ENCODE measurements around the gene AHCTF1.
A peak's percentile ranks its signal among the peaks of the same experiment; 100 is the strongest.

AHCTF1 gene

GRCh38 chr1:246931549-246932365 lies at the start of gene AHCTF1:
AHCTF1 (minus strand) TSS chr1:246931948; CDS start chr1:246918370, 13,578 bp downstream.
- Histone ChIP-seq H3K27ac (peak within 1 kb of the TSS; percentile 83 to 98 (median 95)), H3K4me3 (peak within 1 kb of the TSS; percentile 75 to 99 (median 92))

GRCh38 chr1:246978785-246979184 lies 47.0 kb upstream of the AHCTF1 start:
- H3K27ac ChIP-seq, result no peak overlapping the region
- no peak overlapping the region for H3K4me3 ChIP-seq

GRCh38 chr1:246978281-246978680 lies 46.5 kb upstream of the AHCTF1 start:
- H3K4me3 ChIP-seq, result no peak overlapping the region
- no peak overlapping the region for H3K27ac ChIP-seq

GRCh38 chr1:246971969-246972368 lies 40.2 kb upstream of the AHCTF1 start:
- Histone ChIP-seq H3K4me3 (no peak overlapping the region), H3K27ac (no peak overlapping the region)

- Histone ChIP-seq H3K4me3 (no peak overlapping the region), H3K27ac (no peak overlapping the region)
Measured at GRCh38 chr1:246971090-246971721, 39.5 kb upstream of the AHCTF1 start.

- H3K4me3 ChIP-seq, result no peak overlapping the region
- no peak overlapping the region for H3K27ac ChIP-seq
Measured at GRCh38 chr1:246969621-246970020, 37.9 kb upstream of the AHCTF1 start.

GRCh38 chr1:246966502-246966901 lies 34.8 kb upstream of the AHCTF1 start:
- Histone ChIP-seq H3K4me3 (no peak overlapping the region), H3K27ac (no peak overlapping the region)

- H3K27ac ChIP-seq, result peak overlapping the region in 1 of 21 experiments; percentile 6
- no peak overlapping the region for H3K4me3 ChIP-seq
Measured at GRCh38 chr1:246959944-246960693, 28.4 kb upstream of the AHCTF1 start.

- Histone ChIP-seq H3K27ac (no peak overlapping the region), H3K4me3 (no peak overlapping the region)
Measured at GRCh38 chr1:246954126-246954525, 22.4 kb upstream of the AHCTF1 start.

GRCh38 chr1:246951413-246951812 lies 19.7 kb upstream of the AHCTF1 start:
- Histone ChIP-seq H3K4me3 (no peak overlapping the region), H3K27ac (no peak overlapping the region)

- no peak overlapping the region for H3K27ac ChIP-seq
Measured at GRCh38 chr1:246949956-246950355, 18.2 kb upstream of the AHCTF1 start.

GRCh38 chr1:246947255-246947654 lies 15.5 kb upstream of the AHCTF1 start:
- peak overlapping the region in 8 of 21 experiments; percentile 7 to 82 (median 43) for H3K27ac ChIP-seq

More at GRCh38 chr1:246949956-246950355, 18.2 kb upstream of the AHCTF1 start:
- no peak overlapping the region for H3K4me3 ChIP-seq

GRCh38 chr1:246946366-246946765 lies 14.6 kb upstream of the AHCTF1 start:
- H3K4me3 ChIP-seq, result no peak overlapping the region
- peak overlapping the region in 7 of 21 experiments; percentile 21 to 82 (median 58) for H3K27ac ChIP-seq

More at GRCh38 chr1:246947255-246947654, 15.5 kb upstream of the AHCTF1 start:
- H3K4me3 ChIP-seq, result no peak overlapping the region

GRCh38 chr1:246934765-246935164 lies 3.0 kb upstream of the AHCTF1 start:
- Histone ChIP-seq H3K4me3 (no peak overlapping the region), H3K27ac (no peak overlapping the region)

GRCh38 chr1:246933893-246934292 lies 2.1 kb upstream of the AHCTF1 start:
- H3K27ac ChIP-seq, result no peak overlapping the region
- H3K4me3 ChIP-seq, result no peak overlapping the region

GRCh38 chr1:246932366-246932700 lies 585 bp upstream of the AHCTF1 start:
- peak overlapping the region in 16 of 21 experiments; percentile 83 to 98 (median 94) for H3K27ac ChIP-seq

GRCh38 chr1:246930830-246931548 lies 759 bp downstream of the AHCTF1 start:
- Histone ChIP-seq H3K27ac (peak overlapping the region; percentile 83 to 98 (median 95)), H3K4me3 (peak overlapping the region; percentile 75 to 99 (median 92))

More at GRCh38 chr1:246932366-246932700, 585 bp upstream of the AHCTF1 start:
- H3K4me3 ChIP-seq, result peak overlapping the region; percentile 75 to 99 (median 92)

GRCh38 chr1:246925997-246926626 lies 5.6 kb downstream of the AHCTF1 start:
- no peak overlapping the region for H3K27ac ChIP-seq
- no peak overlapping the region for H3K4me3 ChIP-seq

GRCh38 chr1:246923900-246924299 lies 7.8 kb downstream of the AHCTF1 start:
- Histone ChIP-seq H3K4me3 (no peak overlapping the region), H3K27ac (no peak overlapping the region)

Measured in skin epidermis (tissue), 12 donors.